RKO (cell line): ENCODE measurements around the gene RASGRF2.
A peak's percentile ranks its signal among the peaks of the same experiment; 100 is the strongest.

Source experiments
- DNase-seq: peaks from one replicate; pipeline ENCODE4 v3.0.0-alpha.2; 2016; ENCODE audit warnings: low spot score

Gene RASGRF2

GRCh38 chr5:80955082-80955590 is 5.0 kb upstream of the RASGRF2 start:
- no peak for DNase-seq

DNA sequence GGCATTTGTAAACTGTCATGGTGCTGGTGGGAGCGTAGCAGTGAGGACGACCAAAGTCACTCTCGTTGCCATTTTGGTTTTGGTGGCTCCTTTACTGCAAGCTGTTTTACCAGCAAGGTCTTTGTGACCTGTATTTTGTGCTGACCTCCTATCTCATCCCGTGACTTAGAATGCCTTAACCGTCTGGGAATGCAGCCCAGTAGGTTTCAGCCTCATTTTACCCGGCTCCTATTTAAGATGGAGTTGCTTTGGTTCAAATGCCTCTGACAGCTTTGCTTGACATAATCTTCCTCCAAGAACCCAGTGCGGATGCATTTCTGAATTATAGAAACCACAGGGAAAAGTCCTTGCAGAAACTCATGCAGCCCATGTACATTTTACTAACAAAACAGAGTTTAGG is 3.9 kb upstream of the RASGRF2 start:
- DNase-seq, result no peak

GRCh38 chr5:80957031-80957761 is 3.0 kb upstream of the RASGRF2 start:
- DNase-seq, result no peak

DNA sequence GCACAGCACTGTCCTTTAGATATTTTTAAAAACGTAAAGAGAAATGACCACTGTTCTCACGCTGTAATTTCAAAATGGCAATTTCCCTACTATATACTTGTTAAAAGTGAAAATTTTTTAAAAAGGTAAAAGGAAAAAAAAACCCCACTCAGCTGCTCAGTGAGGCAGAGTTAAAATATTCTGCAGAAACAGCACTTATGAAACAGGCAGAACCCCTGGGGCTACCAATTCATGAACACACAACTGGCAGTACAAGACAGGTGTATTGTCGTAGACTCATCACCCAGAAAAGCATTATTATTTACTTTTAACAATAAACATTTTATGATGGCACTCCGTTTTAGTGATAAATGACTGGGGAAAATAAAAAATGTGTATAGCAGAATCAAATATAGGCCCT is 1.5 kb upstream of the RASGRF2 start:
- DNase-seq, result no peak

DNA sequence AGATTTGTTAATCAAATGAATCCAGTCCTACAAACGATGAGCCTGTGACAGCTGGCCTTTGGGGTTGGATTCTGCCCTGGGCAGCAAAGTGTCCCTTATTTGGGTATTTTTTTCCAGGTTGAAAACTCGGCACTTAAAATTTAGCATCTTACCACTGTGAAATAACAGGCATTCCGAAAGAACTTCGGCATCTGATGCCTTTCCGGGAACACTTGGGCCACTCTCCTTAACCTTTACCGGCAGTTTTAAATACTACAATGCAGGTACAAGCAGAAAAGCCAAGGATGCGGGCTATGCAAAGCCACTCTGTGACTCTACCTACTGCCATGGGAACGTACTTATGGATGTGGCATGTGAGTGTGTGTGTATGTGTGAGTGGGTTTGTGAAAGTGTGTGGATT is 1.0 kb upstream of the RASGRF2 start:
- no peak for DNase-seq

DNA sequence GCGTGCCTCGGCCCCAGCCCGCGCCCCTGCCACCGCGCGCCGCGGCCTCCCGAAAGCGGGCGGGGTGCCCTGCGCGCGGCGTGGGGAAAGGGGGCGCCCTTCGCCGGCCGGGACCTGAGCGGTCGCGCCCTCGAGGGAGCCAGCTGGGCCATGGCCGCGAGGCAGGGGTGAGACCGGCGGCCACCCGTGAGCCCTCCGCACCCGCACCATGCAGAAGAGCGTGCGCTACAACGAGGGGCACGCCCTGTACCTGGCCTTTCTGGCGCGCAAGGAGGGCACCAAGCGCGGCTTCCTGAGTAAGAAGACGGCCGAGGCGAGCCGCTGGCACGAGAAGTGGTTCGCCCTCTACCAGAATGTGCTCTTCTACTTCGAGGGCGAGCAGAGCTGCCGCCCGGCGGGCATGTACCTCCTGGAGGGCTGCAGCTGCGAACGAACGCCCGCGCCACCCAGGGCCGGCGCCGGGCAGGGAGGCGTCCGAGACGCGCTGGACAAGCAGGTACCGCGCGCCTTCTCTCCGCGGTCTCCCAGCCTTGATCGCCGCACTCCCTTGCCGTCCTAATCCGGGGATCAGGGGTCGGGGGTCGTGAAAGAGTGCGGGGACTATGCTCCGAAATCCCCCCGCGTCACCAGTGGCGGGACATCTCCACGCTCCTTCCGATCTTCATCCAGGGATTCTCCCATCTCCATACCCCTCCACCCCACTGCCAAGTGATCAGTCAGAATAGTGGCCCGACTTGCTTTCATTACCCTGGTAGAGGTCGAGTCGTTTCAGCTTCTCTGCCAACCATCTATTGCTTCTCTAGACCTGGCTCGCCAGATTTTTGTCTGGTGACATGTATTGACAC is 590 bp downstream of the RASGRF2 start:
- no peak for DNase-seq

- no peak for DNase-seq
Measured at GRCh38 chr5:80961376-80962281, 1.5 kb downstream of the RASGRF2 start.

DNA sequence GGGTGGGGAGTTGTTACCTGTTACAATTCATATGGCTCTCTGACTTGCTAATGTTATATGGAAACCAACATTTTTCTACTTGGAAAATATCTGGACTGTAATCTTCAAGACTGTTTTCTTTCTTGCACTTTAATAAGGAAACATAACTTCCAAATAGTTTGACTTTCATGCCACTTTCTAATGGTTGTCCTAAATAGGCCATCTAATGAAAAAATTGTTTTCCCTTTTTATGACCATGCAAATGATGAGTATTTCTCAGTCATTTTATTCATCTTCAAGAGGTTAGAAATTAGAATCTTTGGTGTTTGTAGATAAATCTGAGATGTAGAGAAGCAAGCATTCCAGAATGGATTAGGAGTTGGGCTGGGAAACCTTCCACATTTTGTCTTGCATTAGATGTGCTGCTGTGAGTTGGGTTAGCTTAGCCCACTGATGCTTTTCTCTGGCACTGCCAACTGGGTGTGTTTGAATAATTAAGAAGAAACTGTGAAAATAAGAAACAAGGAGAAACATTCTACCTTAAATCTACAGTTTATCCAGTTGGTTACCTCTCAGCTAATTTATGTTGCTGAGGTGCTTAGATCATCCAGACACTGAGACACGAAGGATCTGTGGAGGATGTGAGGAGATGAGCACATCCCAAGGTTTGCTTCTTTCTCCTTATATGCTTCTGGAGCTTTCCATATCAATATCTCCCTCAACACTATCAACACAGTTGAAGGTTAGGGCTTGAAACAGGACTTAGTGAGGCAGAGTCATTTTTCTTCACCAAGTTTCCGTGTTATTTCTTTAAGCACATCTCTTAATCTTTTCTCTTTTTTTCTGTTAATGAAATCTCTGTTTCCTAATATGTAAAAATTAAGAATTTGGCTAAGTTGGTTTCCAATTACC is 2.7 kb downstream of the RASGRF2 start:
- DNase-seq, result no peak

DNA sequence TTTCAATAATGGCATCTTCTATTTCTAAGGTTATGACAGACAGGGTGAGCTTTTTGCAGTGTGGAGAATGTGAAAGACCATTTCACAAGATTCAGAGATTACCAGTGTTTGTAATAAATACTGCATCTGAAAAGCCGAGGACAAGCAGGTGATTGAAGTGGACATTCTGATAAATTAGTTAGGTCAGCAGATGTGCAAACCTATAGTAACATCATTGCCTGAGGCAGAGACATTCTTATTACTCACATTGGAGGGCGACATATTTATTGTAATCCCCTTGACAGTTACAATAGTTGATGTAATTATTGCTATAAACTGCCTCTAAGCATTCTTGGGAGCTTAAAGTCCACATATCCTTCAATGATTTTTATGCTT is 3.3 kb downstream of the RASGRF2 start:
- no peak for DNase-seq

GRCh38 chr5:80963966-80964481 is 3.9 kb downstream of the RASGRF2 start:
- DNase-seq, result no peak

GRCh38 chr5:80964491-80964890 is 4.3 kb downstream of the RASGRF2 start:
- no peak for DNase-seq

- DNase-seq, result no peak
Measured at GRCh38 chr5:80964919-80965318, 4.8 kb downstream of the RASGRF2 start.

- peak; percentile 75 for DNase-seq
Measured at GRCh38 chr5:80967500-80968181, 7.5 kb downstream of the RASGRF2 start.

DNA sequence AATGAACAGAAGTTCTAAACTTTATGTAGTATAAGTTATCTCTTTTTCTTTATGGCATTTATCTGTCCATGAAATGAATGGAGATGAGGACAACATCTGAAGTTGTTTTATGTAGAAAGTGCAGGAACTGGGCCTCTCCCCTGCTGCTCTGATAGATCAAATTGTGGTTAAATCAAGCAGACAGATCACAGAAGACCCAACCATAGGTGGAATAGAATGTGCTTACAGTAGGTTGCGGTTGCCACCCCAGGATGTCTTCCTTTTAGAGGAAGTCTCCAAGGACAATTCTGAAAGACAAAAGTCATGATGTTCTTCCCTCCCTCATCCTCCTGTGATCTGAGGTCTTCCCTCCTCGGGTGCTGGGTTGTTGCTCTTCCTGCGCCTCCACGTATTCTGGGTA is 12.9 kb downstream of the RASGRF2 start:
- no peak for DNase-seq

DNA sequence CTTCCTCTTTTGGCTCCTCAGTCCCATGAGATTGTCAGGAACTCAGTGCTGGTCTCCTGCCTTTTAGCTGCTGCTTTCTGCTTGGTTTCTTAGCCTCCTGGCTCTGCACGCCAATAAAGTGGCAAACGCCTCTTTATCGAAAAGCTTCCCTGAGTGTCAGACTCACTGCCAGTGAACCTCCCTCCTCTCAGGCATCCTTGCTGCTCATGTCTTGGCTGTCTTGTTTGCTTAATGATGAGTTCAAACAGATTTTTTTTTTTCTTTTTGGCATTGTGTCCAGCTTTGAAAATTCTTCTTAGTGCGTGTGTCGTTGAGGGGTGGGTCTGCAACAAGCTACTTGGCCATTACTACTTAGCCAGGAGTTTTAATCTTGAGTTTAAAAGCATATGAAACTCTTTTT is 14.9 kb downstream of the RASGRF2 start:
- DNase-seq, result no peak

- DNase-seq, result no peak
Measured at GRCh38 chr5:80976985-80977384, 16.8 kb downstream of the RASGRF2 start.

DNA sequence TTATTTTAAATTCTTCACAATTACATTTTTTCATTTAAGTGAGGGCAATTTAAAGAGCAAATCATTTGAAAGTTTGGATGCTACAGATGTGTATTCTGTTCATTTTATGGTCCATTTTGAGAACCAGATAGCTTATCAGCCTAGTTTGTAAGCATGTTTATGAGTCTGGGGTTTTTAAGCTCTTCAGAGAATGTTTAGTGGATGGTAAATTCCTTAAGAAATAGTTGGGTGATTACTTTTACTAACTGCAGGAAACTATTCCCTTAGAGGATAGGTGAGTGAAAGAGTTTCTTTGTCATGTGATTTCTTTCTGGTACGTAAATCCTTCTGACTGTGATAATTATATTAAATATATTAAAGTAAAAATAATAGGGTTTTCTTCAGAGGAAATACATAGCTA is 17.6 kb downstream of the RASGRF2 start:
- no peak for DNase-seq

DNA sequence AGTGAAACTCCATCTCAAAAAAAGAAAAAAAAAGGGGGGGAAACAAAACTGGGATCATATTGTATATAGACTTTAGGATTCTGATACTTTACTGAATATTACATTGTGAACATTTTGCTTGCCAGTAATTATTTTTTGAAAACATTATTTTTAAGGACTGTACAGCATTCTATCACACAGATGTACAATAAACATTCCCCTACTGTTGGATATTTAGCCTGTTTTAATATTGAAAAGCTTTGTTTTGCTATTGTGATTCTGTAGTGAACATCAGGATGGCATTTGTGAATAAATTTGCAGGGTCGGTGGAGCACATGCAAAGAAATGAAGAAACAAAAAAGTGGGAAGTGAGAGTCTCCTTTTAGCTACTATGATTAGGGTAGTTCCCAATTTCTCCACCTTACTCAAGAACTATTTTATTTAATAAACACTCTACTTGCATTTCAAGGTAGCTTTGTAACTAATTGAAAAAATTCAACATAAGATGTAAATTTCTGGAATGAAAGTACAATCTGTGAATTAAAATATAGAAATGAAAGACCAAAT is 18.7 kb downstream of the RASGRF2 start:
- no peak for DNase-seq

- DNase-seq, result no peak
Measured at GRCh38 chr5:80982093-80982492, 21.9 kb downstream of the RASGRF2 start.

DNA sequence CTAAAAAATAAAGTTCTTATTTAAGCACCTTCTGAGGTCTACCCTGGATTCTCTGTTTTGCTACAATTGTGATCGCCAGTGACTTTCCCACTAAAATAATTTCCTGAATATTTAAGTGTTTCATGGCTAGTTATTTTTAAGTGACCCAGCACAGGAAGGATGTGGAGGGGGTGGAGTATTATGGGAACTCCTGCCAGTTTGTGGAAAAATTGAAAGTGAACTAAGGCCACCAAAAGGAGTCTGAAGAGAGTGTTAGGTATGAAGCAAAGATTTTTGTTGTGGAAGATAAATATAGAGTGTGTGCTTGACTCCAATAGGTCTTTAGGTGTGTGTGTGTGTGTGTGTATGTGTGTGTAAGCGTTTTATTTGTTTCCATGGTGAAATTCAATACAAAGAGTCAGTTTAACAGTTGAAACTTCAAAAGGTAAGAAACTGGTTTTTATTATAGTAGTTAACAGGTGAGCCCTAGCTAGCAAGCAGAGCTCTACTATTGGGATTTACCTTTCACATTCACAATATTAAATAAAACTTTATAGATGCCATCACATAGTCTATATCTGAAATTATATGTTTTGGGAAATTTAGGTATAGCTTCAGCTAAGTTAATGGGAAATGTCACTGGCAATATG is 25.6 kb downstream of the RASGRF2 start:
- no peak for DNase-seq
